ENCODE results near the gene FBXW4. TPM values are rescaled to one million over a fixed set of nuclear protein-coding genes. Genes with fewer than 3 reads are reported as not detected.

Gene FBXW4
- total and polyA plus RNA-seq, 9 of the 15 experiments (the other 6 are each of a cell fraction or from before 2014, with no cell fraction given) = 1.0 to 10.6 (median 5.4) TPM

- TF ChIP-seq ARID3A (IDR thresholded peaks at IDR 0.05; ENCODE audit: borderline replicate concordance, low read depth, low read length) (no peak), NFE2 (IDR thresholded peaks at IDR 0.05; ENCODE audit: low read depth) (no peak), RUNX1 (IDR thresholded peaks at IDR 0.05; ENCODE audit: low read depth) (no peak), HIVEP1 (CRISPR knock-in tag; IDR thresholded peaks at IDR 0.05) (no peak)
Measured at GRCh38 chr10:101649525-101650085, 45.4 kb downstream of the FBXW4 start (continued).

- TF ChIP-seq ZNF253 (CRISPR knock-in tag; conservative IDR thresholded peaks at IDR 0.05) = no peak
Measured at GRCh38 chr10:101647255-101647654, 47.7 kb downstream of the FBXW4 start.

More at GRCh38 chr10:101647255-101647654, 47.7 kb downstream of the FBXW4 start:
- no peak overlapping the region for H2AFZ ChIP-seq (ENCODE audit: low read depth, low read length)
- H3K9me1 ChIP-seq (ENCODE audit: control insufficient read depth, insufficient read depth, low read length) = no peaks in the 10 kb centered on the region
- FAIRE-seq (no peak), ATAC-seq (no peak), DNase-seq (ENCODE audit: extremely low read depth in 1 of 4, low spot score in 3 of 4) (no peak)
- H3K9me3 ChIP-seq (replicated peaks; ENCODE audit: control insufficient read depth, insufficient read depth, low read depth, low read length) = no peaks in the 10 kb centered on the region
- no peak overlapping the region for H3K4me3 ChIP-seq
- intact Hi-C loops (cut with micrococcal nuclease) = no loop called here
- H4K20me1 ChIP-seq (replicated peaks; ENCODE audit: control insufficient read depth, insufficient read depth, low read length) = no peaks in the 10 kb centered on the region
- no peaks in the 10 kb centered on the region for H3K36me3 ChIP-seq (ENCODE audit: control insufficient read depth, insufficient read depth, low read length)
- no peak overlapping the region for H3K9ac ChIP-seq (ENCODE audit: insufficient read depth in 1 of 2, low read depth in 2 of 2, low read length in 2 of 2)
- BruUV-seq (replicated peaks) = no TSS peak
- ChIA-PET CTCF (ENCODE audit: low intra/inter-chr PET ratio) (no interaction called here), POLR2A (interaction anchor here (0.6 kb wide), 2 partner anchors 160 to 192 kb away, joined by 3 read pairs; no protein-coding TSS in a partner anchor)
- in situ Hi-C loops (cut with MboI) = no loop called here
- no peak overlapping the region for H3K4me2 ChIP-seq (ENCODE audit: insufficient read depth, low read length)
- no peaks in the 10 kb centered on the region; a peak in 1 of 5 replicates for H3K4me1 ChIP-seq (replicated peaks in 1 of 2; ENCODE audit: control insufficient read depth in 2 of 2, insufficient read depth in 2 of 2, low read length in 2 of 2)
- H3K27ac ChIP-seq (ENCODE audit: extremely low read depth, low read depth, low read length) = no peak overlapping the region
- WGBS (ENCODE audit: insufficient coverage, low coverage, missing lambda C conversion rate) = 36% methylated on average over 2 of the region's 2 CpGs
- H3K27me3 ChIP-seq (ENCODE audit: control insufficient read depth in 2 of 2, insufficient read depth in 2 of 2, low read length in 2 of 2) = no peaks in the 10 kb centered on the region
- H3K79me2 ChIP-seq (ENCODE audit: control insufficient read depth, insufficient read depth, low read length) = no peaks in the 10 kb centered on the region

All from K562 (cell line).